Measurements from ENCODE around the gene LTBP1.
A peak's percentile ranks its signal among the peaks of the same experiment; 100 is the strongest.

Gene LTBP1

DNA sequence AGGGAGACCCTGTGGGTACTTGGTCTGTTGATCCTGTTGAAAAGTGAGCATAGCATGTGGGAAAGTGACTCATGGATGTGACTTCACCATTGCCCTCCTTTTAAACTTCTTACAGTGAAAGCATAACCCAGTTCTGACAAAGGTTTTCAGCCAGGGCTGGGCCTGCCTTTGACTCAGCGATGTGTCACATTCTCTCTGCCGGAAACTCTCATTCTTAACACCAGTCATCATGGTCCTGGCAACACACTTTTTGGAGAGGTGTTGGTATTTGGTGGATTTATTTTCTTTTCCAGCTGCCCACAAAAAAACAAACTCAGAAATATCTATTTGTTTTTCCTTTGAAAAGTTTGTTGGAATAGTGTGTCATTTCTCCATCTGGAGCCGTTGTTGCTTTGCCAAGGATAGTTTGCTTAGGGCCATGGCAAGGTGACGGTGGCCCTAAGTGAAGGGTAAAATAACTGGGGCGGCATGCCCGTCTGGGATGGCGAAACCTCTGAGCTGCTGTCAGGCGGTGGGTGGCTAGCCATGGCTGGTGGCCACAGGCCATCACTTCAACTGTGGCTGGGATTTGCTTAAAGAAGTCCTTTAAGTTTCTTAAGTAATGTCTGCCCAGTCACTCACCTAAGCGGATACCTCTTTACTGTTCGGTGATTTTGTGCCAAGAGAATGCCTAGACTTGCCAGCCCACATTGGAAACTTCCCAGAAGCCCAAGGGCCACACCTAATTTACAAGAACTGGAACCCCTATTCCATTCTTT, 123.3 kb downstream of the LTBP1 start:
- peak; percentile 95 for DNase-seq (ENCODE audit: low read depth)
- peaks cover 15% of the 10 kb centered on the region for H3K4me1 ChIP-seq (ENCODE audit: control insufficient read depth, insufficient read depth, low read length)
- H3K9ac ChIP-seq (ENCODE audit: low read length) = no peak overlapping the region
- no peaks in the 10 kb centered on the region for H3K9me3 ChIP-seq (ENCODE audit: control insufficient read depth, low read length)
- no peaks in the 10 kb centered on the region for H3K36me3 ChIP-seq (ENCODE audit: control insufficient read depth, insufficient read depth, low read length, severe bottlenecking)
- H3K4me3 ChIP-seq (ENCODE audit: low read length) = no peak overlapping the region
- no peaks in the 10 kb centered on the region for H3K27me3 ChIP-seq (replicated peaks; ENCODE audit: control insufficient read depth, insufficient read depth, low read length)

DNA sequence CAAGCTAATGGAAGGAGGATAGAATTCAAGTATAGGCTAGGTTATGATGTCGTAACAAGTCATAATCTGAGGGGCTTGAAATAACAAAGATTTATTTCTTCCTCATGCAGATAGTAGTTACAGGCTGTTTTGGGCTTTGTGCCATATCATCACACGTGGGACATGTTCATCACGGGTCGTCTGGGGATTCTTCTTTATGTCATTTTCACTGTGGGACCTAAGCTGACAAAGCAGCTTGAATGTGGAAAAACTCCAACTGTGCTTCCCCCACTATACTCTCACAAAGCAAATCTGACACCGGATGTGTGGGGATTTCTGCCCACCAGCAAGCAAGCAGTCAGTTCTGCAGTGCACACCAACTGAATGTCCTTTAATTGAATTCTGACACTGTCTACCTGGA, 124.8 kb downstream of the LTBP1 start:
- peaks cover 15% of the 10 kb centered on the region for H3K4me1 ChIP-seq (ENCODE audit: control insufficient read depth, insufficient read depth, low read length)
- H3K27me3 ChIP-seq (replicated peaks; ENCODE audit: control insufficient read depth, insufficient read depth, low read length) = no peaks in the 10 kb centered on the region
- H3K4me3 ChIP-seq (ENCODE audit: low read length) = no peak overlapping the region
- no peak overlapping the region for H3K9ac ChIP-seq (ENCODE audit: low read length)
- no peaks in the 10 kb centered on the region for H3K9me3 ChIP-seq (ENCODE audit: control insufficient read depth, low read length)
- H3K36me3 ChIP-seq (ENCODE audit: control insufficient read depth, insufficient read depth, low read length, severe bottlenecking) = no peaks in the 10 kb centered on the region
- no peak for DNase-seq (ENCODE audit: low read depth)

GRCh38 chr2:33072614-33073013, 125.9 kb downstream of the LTBP1 start:
- Histone ChIP-seq H3K9me3 (ENCODE audit: control insufficient read depth, low read length) (no peaks in the 10 kb centered on the region), H3K27me3 (replicated peaks; ENCODE audit: control insufficient read depth, insufficient read depth, low read length) (no peaks in the 10 kb centered on the region), H3K4me3 (ENCODE audit: low read length) (no peak overlapping the region), H3K9ac (ENCODE audit: low read length) (no peak overlapping the region), H3K36me3 (ENCODE audit: control insufficient read depth, insufficient read depth, low read length, severe bottlenecking) (no peaks in the 10 kb centered on the region), H3K4me1 (ENCODE audit: control insufficient read depth, insufficient read depth, low read length) (peaks cover 15% of the 10 kb centered on the region)
- no peak for DNase-seq (ENCODE audit: low read depth)

GRCh38 chr2:33073018-33073417, 126.3 kb downstream of the LTBP1 start:
- Histone ChIP-seq H3K4me1 (ENCODE audit: control insufficient read depth, insufficient read depth, low read length) (peaks cover 15% of the 10 kb centered on the region), H3K4me3 (ENCODE audit: low read length) (no peak overlapping the region), H3K9ac (ENCODE audit: low read length) (no peak overlapping the region), H3K27me3 (replicated peaks; ENCODE audit: control insufficient read depth, insufficient read depth, low read length) (no peaks in the 10 kb centered on the region), H3K9me3 (ENCODE audit: control insufficient read depth, low read length) (no peaks in the 10 kb centered on the region), H3K36me3 (ENCODE audit: control insufficient read depth, insufficient read depth, low read length, severe bottlenecking) (no peaks in the 10 kb centered on the region)
- peak; percentile 45 for DNase-seq (ENCODE audit: low read depth)

DNA sequence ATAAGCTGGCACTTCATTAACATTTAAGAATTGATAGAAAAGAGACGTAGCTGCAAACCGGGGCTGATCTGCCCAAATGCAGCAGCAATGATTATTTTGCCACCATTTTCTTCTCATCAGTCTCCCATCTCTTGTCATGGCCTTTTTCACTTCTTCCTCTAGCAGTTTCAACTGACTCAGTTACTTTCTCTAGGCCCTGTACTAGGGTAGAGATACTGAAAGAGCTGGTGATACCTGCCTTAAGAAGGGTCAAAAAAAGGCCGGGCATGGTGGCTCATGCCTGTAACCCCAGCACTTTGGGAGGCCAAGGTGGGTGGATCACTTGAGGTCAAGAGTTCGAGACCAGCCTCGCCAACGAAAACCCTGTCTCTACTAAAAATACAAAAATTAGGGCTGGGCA, 127.4 kb downstream of the LTBP1 start:
- Histone ChIP-seq H3K9me3 (ENCODE audit: control insufficient read depth, low read length) (no peaks in the 10 kb centered on the region), H3K9ac (ENCODE audit: low read length) (no peak overlapping the region), H3K4me3 (ENCODE audit: low read length) (no peak overlapping the region), H3K4me1 (ENCODE audit: control insufficient read depth, insufficient read depth, low read length) (peaks cover 15% of the 10 kb centered on the region), H3K27me3 (replicated peaks; ENCODE audit: control insufficient read depth, insufficient read depth, low read length) (no peaks in the 10 kb centered on the region), H3K36me3 (ENCODE audit: control insufficient read depth, insufficient read depth, low read length, severe bottlenecking) (no peaks in the 10 kb centered on the region)
- no peak for DNase-seq (ENCODE audit: low read depth)

DNA sequence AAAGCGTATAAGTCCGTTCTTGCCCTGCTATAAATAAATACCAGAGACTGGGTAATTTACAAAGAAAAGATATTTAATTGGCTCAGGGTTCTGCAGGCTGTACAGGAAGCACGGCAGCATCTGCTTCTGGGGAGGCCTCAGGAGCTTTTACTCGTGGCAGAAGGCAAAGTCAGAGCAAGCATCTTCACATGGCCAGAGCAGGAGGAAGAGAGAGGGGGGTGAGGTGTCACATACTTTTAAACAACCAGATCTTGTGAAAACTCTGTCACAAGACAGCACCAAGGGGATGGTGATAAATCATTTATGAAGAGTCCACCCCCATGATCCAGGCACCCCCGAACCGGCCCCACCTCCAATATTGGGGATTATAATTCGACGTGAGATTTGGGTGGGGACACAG, 130.6 kb downstream of the LTBP1 start:
- Histone ChIP-seq H3K9me3 (ENCODE audit: control insufficient read depth, low read length) (no peaks in the 10 kb centered on the region), H3K9ac (ENCODE audit: low read length) (no peak overlapping the region), H3K36me3 (ENCODE audit: control insufficient read depth, insufficient read depth, low read length, severe bottlenecking) (no peaks in the 10 kb centered on the region), H3K4me1 (ENCODE audit: control insufficient read depth, insufficient read depth, low read length) (no peaks in the 10 kb centered on the region), H3K4me3 (ENCODE audit: low read length) (no peak overlapping the region), H3K27me3 (replicated peaks; ENCODE audit: control insufficient read depth, insufficient read depth, low read length) (no peaks in the 10 kb centered on the region)
- DNase-seq (ENCODE audit: low read depth) = no peak

DNA sequence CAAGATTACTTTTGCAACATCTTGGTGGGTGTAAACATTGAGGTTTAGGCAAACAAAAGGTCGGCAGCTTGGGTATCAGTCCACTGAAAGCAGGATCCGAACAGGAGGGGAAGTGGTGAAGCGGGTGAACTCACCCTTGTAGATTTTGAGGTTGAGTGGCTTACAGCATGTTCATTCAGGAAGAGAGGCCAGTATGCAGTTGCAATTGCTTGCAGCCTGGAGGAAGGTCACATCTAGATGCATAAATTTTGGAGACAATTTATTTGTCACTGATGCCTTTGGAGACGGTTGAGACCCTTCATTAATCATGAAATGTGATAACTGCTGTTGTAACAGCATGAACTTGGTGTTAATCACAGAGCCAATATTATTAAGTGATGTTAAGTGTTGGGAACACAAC, 131.1 kb downstream of the LTBP1 start:
- Histone ChIP-seq H3K4me3 (ENCODE audit: low read length) (no peak overlapping the region), H3K4me1 (ENCODE audit: control insufficient read depth, insufficient read depth, low read length) (no peaks in the 10 kb centered on the region), H3K9me3 (ENCODE audit: control insufficient read depth, low read length) (no peaks in the 10 kb centered on the region), H3K27me3 (replicated peaks; ENCODE audit: control insufficient read depth, insufficient read depth, low read length) (peaks cover 2% of the 10 kb centered on the region), H3K36me3 (ENCODE audit: control insufficient read depth, insufficient read depth, low read length, severe bottlenecking) (no peaks in the 10 kb centered on the region), H3K9ac (ENCODE audit: low read length) (no peak overlapping the region)
- DNase-seq (ENCODE audit: low read depth) = no peak

DNA sequence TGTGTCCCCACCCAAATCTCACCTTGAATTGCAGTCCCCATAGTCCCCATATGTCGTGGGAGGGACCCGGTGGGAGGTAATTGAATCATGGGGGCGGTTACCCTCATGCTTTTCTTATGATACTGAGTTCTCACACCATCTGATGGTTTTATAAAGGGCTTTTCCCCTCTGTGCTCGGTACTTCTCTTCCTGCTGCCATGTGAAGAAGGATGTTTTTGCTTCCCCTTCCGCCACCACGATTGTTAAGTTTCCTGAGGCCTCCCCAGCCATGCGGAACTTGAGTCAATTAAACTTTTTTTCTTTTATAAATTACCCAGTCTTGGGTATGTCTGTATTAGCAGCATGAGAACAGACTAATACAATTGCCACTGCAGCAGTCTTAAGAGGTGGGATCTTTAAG, 134.9 kb downstream of the LTBP1 start:
- no peaks in the 10 kb centered on the region for H3K9me3 ChIP-seq (ENCODE audit: control insufficient read depth, low read length)
- DNase-seq (ENCODE audit: low read depth) = no peak
- H3K4me1 ChIP-seq (ENCODE audit: control insufficient read depth, insufficient read depth, low read length) = no peaks in the 10 kb centered on the region
- no peak overlapping the region for H3K9ac ChIP-seq (ENCODE audit: low read length)
- no peak overlapping the region for H3K4me3 ChIP-seq (ENCODE audit: low read length)
- H3K36me3 ChIP-seq (ENCODE audit: control insufficient read depth, insufficient read depth, low read length, severe bottlenecking) = no peaks in the 10 kb centered on the region
- peaks cover 10% of the 10 kb centered on the region for H3K27me3 ChIP-seq (replicated peaks; ENCODE audit: control insufficient read depth, insufficient read depth, low read length)

DNA sequence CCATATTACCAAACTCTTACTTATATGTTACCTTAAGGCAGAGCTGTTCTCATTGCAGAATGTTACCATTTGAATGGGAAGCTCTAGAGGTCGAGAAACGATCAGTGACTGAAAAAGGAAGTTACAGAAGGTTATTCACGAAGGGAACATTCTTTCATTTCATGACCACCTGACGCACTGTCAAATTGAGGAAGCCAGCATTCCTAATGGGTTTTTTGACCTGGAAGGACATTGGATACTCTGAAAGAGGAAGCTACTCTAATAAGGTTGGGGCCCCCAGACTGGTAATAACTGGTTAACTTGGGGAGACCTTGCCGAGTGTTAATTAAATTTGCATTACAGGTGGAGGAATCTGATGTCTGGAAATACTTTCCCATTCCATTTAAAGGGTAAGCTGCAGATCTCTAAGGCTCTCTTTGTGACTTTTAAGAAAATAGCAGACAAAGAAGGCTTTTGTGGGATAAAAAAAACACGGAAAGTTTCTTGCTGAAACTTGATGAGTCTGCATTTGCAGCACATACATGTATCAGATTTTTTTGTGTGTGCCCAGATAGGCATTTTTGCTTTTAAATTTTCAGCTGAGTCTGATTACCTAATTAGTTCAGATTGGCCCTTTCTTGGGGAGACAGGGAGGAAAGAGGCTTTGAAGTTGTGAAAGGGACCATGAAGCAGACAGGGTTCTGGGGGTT, 137.1 kb downstream of the LTBP1 start:
- Histone ChIP-seq H3K27me3 (replicated peaks; ENCODE audit: control insufficient read depth, insufficient read depth, low read length) (peaks cover 10% of the 10 kb centered on the region), H3K4me1 (ENCODE audit: control insufficient read depth, insufficient read depth, low read length) (no peaks in the 10 kb centered on the region), H3K9me3 (ENCODE audit: control insufficient read depth, low read length) (no peaks in the 10 kb centered on the region), H3K4me3 (ENCODE audit: low read length) (no peak overlapping the region), H3K9ac (ENCODE audit: low read length) (no peak overlapping the region), H3K36me3 (ENCODE audit: control insufficient read depth, insufficient read depth, low read length, severe bottlenecking) (no peaks in the 10 kb centered on the region)
- no peak for DNase-seq (ENCODE audit: low read depth)

- H3K4me3 ChIP-seq (ENCODE audit: low read length) = no peak overlapping the region
- H3K36me3 ChIP-seq (ENCODE audit: control insufficient read depth, insufficient read depth, low read length, severe bottlenecking) = no peaks in the 10 kb centered on the region
- DNase-seq (ENCODE audit: low read depth) = no peak
Measured at GRCh38 chr2:33084433-33084832, 137.7 kb downstream of the LTBP1 start.

DNA sequence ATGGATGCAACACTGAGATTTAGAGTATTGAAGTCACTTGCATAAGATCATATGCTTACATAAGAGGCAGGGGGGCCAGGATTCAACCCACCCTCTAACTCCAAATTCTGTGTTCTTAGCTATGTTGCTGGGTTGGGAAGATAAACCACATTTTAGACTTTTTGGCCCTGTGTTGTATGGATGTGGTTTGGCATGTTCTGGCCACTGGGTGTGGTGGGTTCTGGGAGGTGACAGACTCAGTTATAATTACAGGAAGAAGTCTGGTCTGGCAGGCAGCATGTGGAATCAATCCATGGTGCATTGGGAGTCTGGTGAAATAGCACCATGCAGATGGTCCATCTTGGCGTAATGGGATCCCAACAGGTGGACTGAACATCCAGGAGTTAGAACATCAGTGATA, 138.9 kb downstream of the LTBP1 start:
- Histone ChIP-seq H3K27me3 (replicated peaks; ENCODE audit: control insufficient read depth, insufficient read depth, low read length) (peaks cover 10% of the 10 kb centered on the region), H3K9me3 (ENCODE audit: control insufficient read depth, low read length) (no peaks in the 10 kb centered on the region), H3K4me3 (ENCODE audit: low read length) (no peak overlapping the region), H3K4me1 (ENCODE audit: control insufficient read depth, insufficient read depth, low read length) (no peaks in the 10 kb centered on the region), H3K9ac (ENCODE audit: low read length) (no peak overlapping the region), H3K36me3 (ENCODE audit: control insufficient read depth, insufficient read depth, low read length, severe bottlenecking) (no peaks in the 10 kb centered on the region)
- peak; percentile 33 for DNase-seq (ENCODE audit: low read depth)

More at GRCh38 chr2:33084433-33084832, 137.7 kb downstream of the LTBP1 start:
- Histone ChIP-seq H3K9ac (ENCODE audit: low read length) (no peak overlapping the region), H3K9me3 (ENCODE audit: control insufficient read depth, low read length) (no peaks in the 10 kb centered on the region), H3K27me3 (replicated peaks; ENCODE audit: control insufficient read depth, insufficient read depth, low read length) (peaks cover 10% of the 10 kb centered on the region), H3K4me1 (ENCODE audit: control insufficient read depth, insufficient read depth, low read length) (no peaks in the 10 kb centered on the region)

All from adipocyte (in vitro differentiated cells).